ENCODE results near the gene GNPNAT1. TPM values are rescaled to one million over a fixed set of nuclear protein-coding genes. Genes with fewer than 3 reads are reported as not detected.

GNPNAT1 gene
- total and polyA plus RNA-seq, 2 of the 8 experiments (the other 6 are each of a cell fraction or from before 2014, with no cell fraction given) = 25.5 to 54.1 TPM

DNA sequence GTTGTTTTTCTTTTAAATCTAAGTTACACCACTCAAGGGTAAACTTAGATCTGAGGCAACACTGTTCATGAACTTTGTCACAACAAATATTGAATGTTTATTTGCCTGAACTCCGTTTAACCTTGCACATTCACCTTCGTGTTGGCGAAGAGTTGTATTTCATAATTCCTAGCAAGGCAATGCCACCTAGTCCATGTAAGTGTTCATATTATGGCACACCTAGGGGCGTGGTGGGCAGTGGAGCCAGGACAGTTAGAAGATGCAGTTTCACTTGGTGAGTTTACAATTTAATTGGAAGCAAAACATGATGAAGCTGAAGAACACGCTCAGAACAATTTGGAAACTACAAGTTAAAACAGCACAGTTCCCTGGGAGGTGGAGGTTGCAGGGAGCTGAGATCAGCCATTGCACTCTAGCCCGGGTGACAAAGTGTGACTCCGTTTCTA, 30.4 kb upstream of the GNPNAT1 start:
- Histone ChIP-seq H3K14ac (ENCODE audit: insufficient read length) (no peak overlapping the region), H3K23ac (ENCODE audit: insufficient read length) (no peak overlapping the region), H3K23me2 (ENCODE audit: low read depth, low read length) (no peaks in the 10 kb centered on the region), H3K18ac (ENCODE audit: extremely low read depth, low read length) (no peak overlapping the region), H2BK5ac (ENCODE audit: low read depth, low read length) (no peak overlapping the region), H3K79me1 (ENCODE audit: low read depth, low read length) (no peaks in the 10 kb centered on the region), H3K4ac (replicated peaks; ENCODE audit: insufficient read length, low read depth, low read length) (no peak overlapping the region), H4K91ac (replicated peaks; ENCODE audit: insufficient read length, low read length) (no peak overlapping the region), H2BK15ac (ENCODE audit: low read length) (no peak overlapping the region), H3K36me3 (ENCODE audit: control insufficient read depth in 2 of 4, insufficient read depth in 4 of 4, low read length in 3 of 4) (no peaks in the 10 kb centered on the region), H3K27ac (ENCODE audit: low read depth, low read length) (no peak overlapping the region), H3K4me1 (replicated peaks in 1 of 4; ENCODE audit: control insufficient read depth in 3 of 4, insufficient read depth in 4 of 4, low read length in 3 of 4) (no peaks in the 10 kb centered on the region), H4K20me1 (replicated peaks in 1 of 2; ENCODE audit: control insufficient read depth in 1 of 2, insufficient read depth in 2 of 2, low read length in 2 of 2) (no peaks in the 10 kb centered on the region), H3K4me2 (ENCODE audit: insufficient read depth in 1 of 2, low read depth in 2 of 2, low read length in 2 of 2) (no peak overlapping the region), H2BK12ac (ENCODE audit: low read depth, low read length) (no peak overlapping the region), H2AK5ac (ENCODE audit: low read depth, low read length) (no peak overlapping the region), H3K56ac (replicated peaks; ENCODE audit: insufficient read length, low read depth, low read length) (no peak overlapping the region), H2AFZ (ENCODE audit: low read length) (no peak overlapping the region), H2BK20ac (ENCODE audit: low read length) (no peak overlapping the region), H4K8ac (ENCODE audit: extremely low read depth, insufficient read depth, low read length) (no peak overlapping the region), H3K27me3 (replicated peaks in 1 of 4; ENCODE audit: control insufficient read depth in 3 of 4, extremely low read depth in 1 of 4, insufficient read depth in 3 of 4, low read length in 3 of 4) (no peaks in the 10 kb centered on the region), H3K79me2 (ENCODE audit: control insufficient read depth in 1 of 2, insufficient read depth in 2 of 2, low read length in 2 of 2) (no peaks in the 10 kb centered on the region), H3K4me3 (ENCODE audit: extremely low read depth in 1 of 4, insufficient read depth in 2 of 4, low read depth in 3 of 4, low read length in 4 of 4) (no peak overlapping the region), H2BK120ac (replicated peaks; ENCODE audit: low read depth, low read length) (no peak overlapping the region), H4K5ac (ENCODE audit: insufficient read length, low read depth, low read length) (no peak overlapping the region), H3K9ac (replicated peaks in 1 of 4; ENCODE audit: extremely low read depth in 1 of 4, low read depth in 3 of 4, low read length in 3 of 4) (no peak overlapping the region), H3K9me3 (ENCODE audit: insufficient read depth in 2 of 2, low read depth in 1 of 2, low read length in 1 of 2) (no peaks in the 10 kb centered on the region)
- FAIRE-seq (no peak), DNase-seq (ENCODE audit: low read depth in 1 of 2, low spot score in 2 of 2) (no peak)
- TF ChIP-seq SIRT6 (IDR thresholded peaks at IDR 0.05; ENCODE audit: low read length) = no peak
- TF ChIP-seq BCL11A (IDR thresholded peaks at IDR 0.05; ENCODE audit: low read depth in 2 of 2, low read length in 2 of 2) = no peak
- no peak for TF ChIP-seq EP300 (IDR thresholded peaks at IDR 0.05; ENCODE audit: borderline replicate concordance in 1 of 2, low read depth in 2 of 2, low read length in 2 of 2)
- TF ChIP-seq FOSL1 (IDR thresholded peaks at IDR 0.05; ENCODE audit: insufficient read depth, low read depth, low read length) = no peak
- no peak for TF ChIP-seq HDAC6 (IDR thresholded peaks at IDR 0.05; ENCODE audit: low read depth, low read length)
- TF ChIP-seq GABPA (IDR thresholded peaks at IDR 0.05; ENCODE audit: borderline replicate concordance, insufficient read depth, low read length) = no peak
- ChIA-PET POLR2A (ENCODE audit: partially characterized antibody) (no interaction called here), CTCF (ENCODE audit: partially characterized antibody) (interaction anchor here (1.2 to 4.7 kb wide), 7 partner anchors 13 to 181 kb away, joined by 3 to 31 read pairs (median 3); no protein-coding TSS in a partner anchor)
- 89% methylated on average over 7 of the region's 7 CpGs; no CpG with 5 or more reads in 1 of the 2 experiments for WGBS, 2 experiments (ENCODE audit: extremely low coverage in 1 of 2, insufficient coverage in 1 of 2, insufficient read length in 1 of 2, insufficient replicate concordance in 2 of 2, low coverage in 1 of 2, low lambda C conversion rate in 2 of 2, missing lambda C conversion rate in 1 of 2)

All from H1 (cell line).